Pancreas (tissue), 10 donors: ENCODE data around the gene ERN1. TPM values are rescaled to one million over a fixed set of nuclear protein-coding genes. Genes with fewer than 3 reads are reported as not detected.

ENCODE experiments used
- ATAC-seq, 4 donors: fragments of 200-7000 bp; cut with Tn5 transposase; one replicate each; pipeline versions ENCODE4 v1.8.0 to v1.9.1; 2020; ENCODE audit warnings: mild to moderate bottlenecking in 4 of 4, moderate library complexity in 4 of 4
- DNase-seq, 6 donors: peaks; one replicate each; pipeline ENCODE4 v3.0.0-alpha.2; 2020
- FAIRE-seq: peaks from 2 replicates; lab custom pipeline; 2012; peaks lifted over from hg19 to GRCh38; lab: Jason Lieb, UNC
- H3K27ac ChIP-seq, 4 donors: fragments of 200-600 bp; sonication (generic); 1 replicate in 3 of 4; 2 replicates in 1 of 4; pipeline versions ENCODE4 v1.5.0 to v1.8.0; 2020
- H3K27me3 ChIP-seq, 4 donors: fragments of 200-600 bp; one replicate each; pipeline ENCODE4 v1.8.0; 2021
- H3K36me3 ChIP-seq, 3 donors: fragments of 200-600 bp; sonication (generic) in 1 of 3; one replicate each; pipeline versions ENCODE4 v1.5.0 to v1.8.0; 2020 to 2021
- H3K4me1 ChIP-seq, 3 donors: fragments of 200-600 bp; one replicate each; pipeline ENCODE4 v1.8.0; 2021
- H3K4me3 ChIP-seq, 4 donors: fragments of 200-600 bp; sonication (generic) in 2 of 4; one replicate each; pipeline versions ENCODE4 v1.5.0 to v1.8.0; 2020 to 2021
- H3K9me3 ChIP-seq, 4 donors: fragments of 200-600 bp; one replicate each; pipeline ENCODE4 v1.8.0; 2021
- WGBS, 2 donors: extraction: QIAGEN DNeasy Blood & Tissue Kit; methylation state at CpG; one replicate each; pipeline ENCODE4 v1.1.7; 2013; 5-methylcytosine and 5-hydroxymethylcytosine counted together
- intact Hi-C, 3 donors: fragments of 100-400 bp; cut with DNase I; formaldehyde crosslinking; loops; one replicate each; pipeline versions ENCODE4 v1.11.1 to v1.14.2; 2022
- polyA plus RNA-seq, 2 donors: library from polyadenylated mRNA; stranded (reverse); fragments of 200-250 nt; gene quantifications; one replicate each; pipeline ENCODE4 v1.2.3, GENCODE V29; 2013
- total RNA-seq, 6 donors: library from RNA; stranded (reverse); fragmentation: NEBNext Ultra II Directional in 4 of 6; extraction: Animal tissue kit (Norgen Biotek cat#: 25700) in 4 of 6; gene quantifications; one replicate each; pipeline versions ENCODE4 v1.2.1 to v1.2.4, GENCODE V29; 2021 to 2023
- TF ChIP-seq, protein P1 (sequence below), 4 donors: fragments of 200-600 bp; sonication (generic) in 3 of 4; IDR thresholded peaks; one replicate each; pipeline versions ENCODE4 v1.5.0 to v1.8.0; 2021; ENCODE audit warnings: antibody characterized with exemption in 4 of 4
- donor health status: healthy with polysubstance abuse.
- donor health status: DM: no; HTN: no; CAD: no; lungs with moderate emphysema.
- donor health status: DM: no; HTN: no; CAD: no.
- donor health status: control.
- donor health status: control.
- donor health status: Bipolar disorder and iron deficiency.
- donor health status: DM: yes; HTN: yes; CAD: no.
- donor health status: DM: no; HTN: no; CAD: no.
- donor health status: DM: no; HTN: no; CAD: no.
- donor health status: DM: yes; HTN: yes; CAD: no.

ERN1 gene
- total and polyA plus RNA-seq, 8 donors = 10.4 to 151 (median 39.1) TPM

DNA sequence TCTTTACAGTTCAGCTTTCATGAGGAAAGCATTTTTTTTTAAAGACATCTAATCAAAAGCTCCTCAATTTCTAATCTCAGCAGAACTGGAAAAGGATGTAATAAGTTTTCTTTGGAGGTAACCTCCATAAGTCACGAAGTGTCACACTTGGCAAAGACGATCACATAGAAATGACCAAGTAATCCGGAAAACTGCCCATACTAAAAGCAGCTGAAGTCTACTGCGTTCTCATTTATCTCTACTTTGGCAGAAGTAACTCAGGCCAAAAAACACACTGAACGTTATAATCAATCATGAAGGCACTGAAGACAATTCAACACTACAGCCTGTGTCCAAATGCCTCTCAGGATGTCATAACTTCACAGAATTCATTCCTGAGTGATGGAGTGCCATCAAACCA, 39.8 kb downstream of the ERN1 start:
- peaks cover 25 to 76% (median 39%) of the 10 kb centered on the region in 3 donors for H3K4me1 ChIP-seq
- ATAC-seq (no peak), FAIRE-seq (no peak), DNase-seq (no peak)
- no peaks in the 10 kb centered on the region for H3K9me3 ChIP-seq
- H3K4me3 ChIP-seq = no peak overlapping the region
- no peaks in the 10 kb centered on the region for H3K27me3 ChIP-seq
- H3K36me3 ChIP-seq = no peaks in the 10 kb centered on the region
- intact Hi-C loops = no loop called here
- 15 to 17% methylated on average over 5 of the region's 5 CpGs for WGBS, 2 donors
- TF ChIP-seq, protein P1, sequence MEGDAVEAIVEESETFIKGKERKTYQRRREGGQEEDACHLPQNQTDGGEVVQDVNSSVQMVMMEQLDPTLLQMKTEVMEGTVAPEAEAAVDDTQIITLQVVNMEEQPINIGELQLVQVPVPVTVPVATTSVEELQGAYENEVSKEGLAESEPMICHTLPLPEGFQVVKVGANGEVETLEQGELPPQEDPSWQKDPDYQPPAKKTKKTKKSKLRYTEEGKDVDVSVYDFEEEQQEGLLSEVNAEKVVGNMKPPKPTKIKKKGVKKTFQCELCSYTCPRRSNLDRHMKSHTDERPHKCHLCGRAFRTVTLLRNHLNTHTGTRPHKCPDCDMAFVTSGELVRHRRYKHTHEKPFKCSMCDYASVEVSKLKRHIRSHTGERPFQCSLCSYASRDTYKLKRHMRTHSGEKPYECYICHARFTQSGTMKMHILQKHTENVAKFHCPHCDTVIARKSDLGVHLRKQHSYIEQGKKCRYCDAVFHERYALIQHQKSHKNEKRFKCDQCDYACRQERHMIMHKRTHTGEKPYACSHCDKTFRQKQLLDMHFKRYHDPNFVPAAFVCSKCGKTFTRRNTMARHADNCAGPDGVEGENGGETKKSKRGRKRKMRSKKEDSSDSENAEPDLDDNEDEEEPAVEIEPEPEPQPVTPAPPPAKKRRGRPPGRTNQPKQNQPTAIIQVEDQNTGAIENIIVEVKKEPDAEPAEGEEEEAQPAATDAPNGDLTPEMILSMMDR (IDR thresholded peaks at IDR 0.05) = no peak
- H3K27ac ChIP-seq = peak overlapping the region in 1 of 4 donors; percentile 44

DNA sequence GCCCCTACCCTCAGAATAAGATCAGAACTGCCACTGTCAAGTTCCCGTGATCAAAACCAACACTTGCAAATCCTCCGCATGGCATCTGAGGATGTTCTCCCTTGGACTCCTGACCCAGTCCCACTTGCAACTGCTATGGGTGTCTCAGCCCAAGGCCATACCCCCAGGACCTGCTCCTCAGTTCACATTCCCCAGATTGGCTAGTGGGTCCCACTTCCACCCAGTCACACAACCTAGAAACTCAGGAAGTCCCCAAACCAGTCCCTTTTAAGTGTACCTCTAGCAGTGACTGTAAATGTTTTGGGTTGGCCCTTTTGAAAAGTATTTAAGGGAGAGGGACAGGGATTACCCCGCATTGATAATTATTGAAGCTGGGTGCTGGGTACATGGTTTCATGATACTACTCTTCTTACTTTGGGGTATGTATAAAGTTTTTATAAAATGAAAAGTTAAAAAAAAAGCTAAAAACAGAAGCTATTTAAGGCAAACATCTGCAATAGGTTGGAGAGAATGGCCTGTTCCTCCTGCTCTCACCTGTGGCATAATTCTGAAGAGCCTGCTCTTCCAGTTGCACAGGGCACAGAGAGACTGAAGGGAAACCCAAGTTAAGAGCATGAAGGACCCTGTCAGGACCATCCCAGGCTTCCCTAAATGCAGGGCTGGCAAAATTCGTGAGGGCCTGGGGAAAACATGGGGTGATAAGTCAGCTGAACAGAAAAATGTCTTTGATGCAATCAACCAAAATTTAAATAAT, 42.5 kb downstream of the ERN1 start:
- no peak for DNase-seq
- H3K36me3 ChIP-seq = no peaks in the 10 kb centered on the region
- peaks cover 37 to 76% (median 48%) of the 10 kb centered on the region in 3 donors for H3K4me1 ChIP-seq
- no peaks in the 10 kb centered on the region for H3K27me3 ChIP-seq
- no peak overlapping the region for H3K27ac ChIP-seq
- intact Hi-C loops = no loop called here
- FAIRE-seq = no peak
- ATAC-seq = no peak
- TF ChIP-seq, protein P1 (IDR thresholded peaks at IDR 0.05) = no peak
- H3K9me3 ChIP-seq = no peaks in the 10 kb centered on the region
- 78 to 80% methylated on average over 4 of the region's 4 CpGs for WGBS, 2 donors
- no peak overlapping the region for H3K4me3 ChIP-seq

DNA sequence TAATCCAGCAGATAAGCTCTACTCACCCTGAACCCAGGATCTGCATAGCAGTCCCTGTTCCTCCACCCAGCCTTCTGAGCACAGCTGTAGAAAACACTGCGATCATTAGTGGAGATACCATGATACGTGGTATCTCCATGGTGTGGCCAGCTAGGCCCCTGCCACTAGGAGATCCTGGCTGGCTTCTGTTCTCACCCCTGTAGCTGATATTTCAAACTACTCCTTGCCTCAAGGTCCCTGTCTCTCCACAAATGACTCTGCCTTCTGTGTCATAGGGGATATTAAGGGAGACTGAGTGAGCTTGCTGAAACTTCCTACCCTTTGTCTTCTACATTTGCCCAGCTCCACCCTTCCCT, 44.3 kb downstream of the ERN1 start:
- H3K27ac ChIP-seq = peak overlapping the region in 2 of 4 donors; percentile 63 to 73

DNA sequence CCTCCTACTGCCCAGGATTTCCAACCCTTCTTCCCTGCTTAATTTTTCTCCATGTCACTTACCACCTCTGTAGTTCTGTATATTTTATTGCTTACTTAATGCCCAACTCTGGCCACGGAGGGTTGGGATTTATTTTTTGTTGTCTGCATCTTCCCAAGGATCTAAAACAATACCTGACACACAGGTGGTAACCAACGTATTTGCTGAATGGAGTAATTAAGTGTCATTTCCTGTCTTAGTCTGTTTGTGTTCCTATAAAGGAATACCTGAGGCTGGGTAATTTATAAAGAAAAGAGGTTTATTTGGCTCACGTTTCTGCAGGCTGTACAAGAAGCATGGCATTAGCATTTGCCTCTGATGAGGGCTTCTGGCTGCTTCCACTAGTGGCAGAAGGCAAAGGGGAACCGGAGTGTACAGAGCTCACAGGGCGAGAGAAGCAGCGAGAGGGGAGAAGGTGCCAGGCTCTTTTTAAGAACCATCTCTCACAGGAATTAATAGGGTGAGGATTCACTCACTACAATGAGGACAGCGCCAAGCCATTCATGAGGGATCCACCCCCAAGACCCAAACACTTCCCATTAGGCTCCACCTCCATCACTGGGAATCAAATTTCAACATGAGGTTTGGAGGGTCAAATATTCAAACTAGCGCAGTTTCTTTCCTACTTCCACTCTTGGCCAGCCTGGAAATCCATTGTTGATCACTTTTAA, 44.8 kb downstream of the ERN1 start:
- no peak for FAIRE-seq
- 60 to 73% methylated on average over 8 of the region's 8 CpGs for WGBS, 2 donors
- Histone ChIP-seq H3K4me1 (peaks cover 45 to 67% (median 54%) of the 10 kb centered on the region in 3 donors), H3K27me3 (no peaks in the 10 kb centered on the region), H3K9me3 (no peaks in the 10 kb centered on the region), H3K27ac (peak overlapping the region; percentile 53 to 73 (median 66)), H3K4me3 (no peak overlapping the region), H3K36me3 (no peaks in the 10 kb centered on the region)
- no peak for DNase-seq
- TF ChIP-seq, protein P1 (IDR thresholded peaks at IDR 0.05) = no peak
- ATAC-seq = peak in 1 of 4 donors; percentile 3
- intact Hi-C loops = no loop called here

More for the DNA sequence above, 44.3 kb downstream of the ERN1 start:
- DNase-seq = no peak
- ATAC-seq = no peak
- no peaks in the 10 kb centered on the region for H3K9me3 ChIP-seq
- peaks cover 45 to 73% (median 58%) of the 10 kb centered on the region in 3 donors for H3K4me1 ChIP-seq
- H3K36me3 ChIP-seq = no peaks in the 10 kb centered on the region
- no peak overlapping the region for H3K4me3 ChIP-seq
- intact Hi-C loops = no loop called here
- TF ChIP-seq, protein P1 (IDR thresholded peaks at IDR 0.05) = no peak
- FAIRE-seq = no peak
- WGBS, 2 donors = 30 to 51% methylated on average over 2 of the region's 2 CpGs
- H3K27me3 ChIP-seq = no peaks in the 10 kb centered on the region
